BE2C (cell line): ENCODE data around the gene KCNMA1.

ENCODE experiments used
- DNase-seq: peaks from one replicate; pipeline ENCODE4 v3.0.0-alpha.2; 2020
- H3K27me3 ChIP-seq: fragments of 250-450 bp; sonication (Bioruptor Pico); 2 replicates; pipeline ENCODE4 v1.5.1; 2020; ENCODE audit warnings: mild to moderate bottlenecking
- H3K36me3 ChIP-seq: fragments of 250-450 bp; sonication (Bioruptor Pico); 2 replicates; pipeline ENCODE4 v1.5.1; 2020; ENCODE audit warnings: mild to moderate bottlenecking
- H3K4me1 ChIP-seq: fragments of 250-450 bp; sonication (Bioruptor Pico); 2 replicates; pipeline ENCODE4 v1.5.1; 2020
- H3K4me3 ChIP-seq: 2 replicates; pipeline ENCODE4 v1.5.1; 2011; ENCODE audit warnings: low read depth, low read length
- H3K9me3 ChIP-seq: fragments of 250-450 bp; sonication (Bioruptor Pico); 2 replicates; pipeline ENCODE4 v1.5.1; 2020
- TF ChIP-seq, protein P1 (sequence below): IDR thresholded peaks from 2 replicates; pipeline ENCODE4 v1.5.1; 2012; ENCODE audit warnings: mild to moderate bottlenecking, low read depth, low read length

KCNMA1 gene

GRCh38 chr10:77512219-77512578 is 125.4 kb downstream of the KCNMA1 start:
- TF ChIP-seq, protein P1, sequence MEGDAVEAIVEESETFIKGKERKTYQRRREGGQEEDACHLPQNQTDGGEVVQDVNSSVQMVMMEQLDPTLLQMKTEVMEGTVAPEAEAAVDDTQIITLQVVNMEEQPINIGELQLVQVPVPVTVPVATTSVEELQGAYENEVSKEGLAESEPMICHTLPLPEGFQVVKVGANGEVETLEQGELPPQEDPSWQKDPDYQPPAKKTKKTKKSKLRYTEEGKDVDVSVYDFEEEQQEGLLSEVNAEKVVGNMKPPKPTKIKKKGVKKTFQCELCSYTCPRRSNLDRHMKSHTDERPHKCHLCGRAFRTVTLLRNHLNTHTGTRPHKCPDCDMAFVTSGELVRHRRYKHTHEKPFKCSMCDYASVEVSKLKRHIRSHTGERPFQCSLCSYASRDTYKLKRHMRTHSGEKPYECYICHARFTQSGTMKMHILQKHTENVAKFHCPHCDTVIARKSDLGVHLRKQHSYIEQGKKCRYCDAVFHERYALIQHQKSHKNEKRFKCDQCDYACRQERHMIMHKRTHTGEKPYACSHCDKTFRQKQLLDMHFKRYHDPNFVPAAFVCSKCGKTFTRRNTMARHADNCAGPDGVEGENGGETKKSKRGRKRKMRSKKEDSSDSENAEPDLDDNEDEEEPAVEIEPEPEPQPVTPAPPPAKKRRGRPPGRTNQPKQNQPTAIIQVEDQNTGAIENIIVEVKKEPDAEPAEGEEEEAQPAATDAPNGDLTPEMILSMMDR: no peak
- Histone ChIP-seq H3K4me3 (no peak overlapping the region), H3K4me1 (peaks cover 54% of the 10 kb centered on the region), H3K9me3 (no peaks in the 10 kb centered on the region), H3K36me3 (no peaks in the 10 kb centered on the region), H3K27me3 (no peaks in the 10 kb centered on the region)
- DNase-seq: no peak

GRCh38 chr10:77511498-77512218 is 126.0 kb downstream of the KCNMA1 start:
- DNase-seq: no peak
- H3K9me3 ChIP-seq: no peaks in the 10 kb centered on the region
- H3K36me3 ChIP-seq: no peaks in the 10 kb centered on the region
- H3K4me1 ChIP-seq: peaks cover 59% of the 10 kb centered on the region
- H3K4me3 ChIP-seq: no peak overlapping the region
- TF ChIP-seq, protein P1: no peak
- H3K27me3 ChIP-seq: no peaks in the 10 kb centered on the region

DNA sequence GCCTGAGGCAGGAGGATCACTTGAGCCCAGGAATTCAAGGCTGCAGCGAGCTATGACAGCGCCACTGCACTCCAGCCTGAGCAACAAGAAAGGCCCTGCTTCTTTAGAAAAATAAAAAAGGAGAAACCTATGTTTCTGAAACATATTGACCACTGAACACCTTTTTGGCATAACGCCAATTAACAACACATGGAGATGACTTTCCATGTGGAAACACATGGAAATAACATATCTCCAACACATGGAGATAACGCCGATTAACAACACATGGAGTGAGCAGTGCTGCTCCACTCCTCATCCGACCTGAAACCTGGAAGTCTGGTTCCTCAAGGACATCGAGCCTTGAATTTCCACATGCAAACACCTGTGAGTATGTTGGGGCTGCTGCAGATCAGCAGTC is 126.9 kb downstream of the KCNMA1 start:
- Histone ChIP-seq H3K4me3 (no peak overlapping the region), H3K27me3 (no peaks in the 10 kb centered on the region), H3K4me1 (peaks cover 60% of the 10 kb centered on the region), H3K9me3 (no peaks in the 10 kb centered on the region), H3K36me3 (no peaks in the 10 kb centered on the region)
- no peak for DNase-seq
- TF ChIP-seq, protein P1: no peak

GRCh38 chr10:77510294-77510693 is 127.3 kb downstream of the KCNMA1 start:
- TF ChIP-seq, protein P1: no peak
- peaks cover 64% of the 10 kb centered on the region for H3K4me1 ChIP-seq
- H3K9me3 ChIP-seq: no peaks in the 10 kb centered on the region
- no peaks in the 10 kb centered on the region for H3K36me3 ChIP-seq
- no peak overlapping the region for H3K4me3 ChIP-seq
- H3K27me3 ChIP-seq: no peaks in the 10 kb centered on the region
- no peak for DNase-seq

DNA sequence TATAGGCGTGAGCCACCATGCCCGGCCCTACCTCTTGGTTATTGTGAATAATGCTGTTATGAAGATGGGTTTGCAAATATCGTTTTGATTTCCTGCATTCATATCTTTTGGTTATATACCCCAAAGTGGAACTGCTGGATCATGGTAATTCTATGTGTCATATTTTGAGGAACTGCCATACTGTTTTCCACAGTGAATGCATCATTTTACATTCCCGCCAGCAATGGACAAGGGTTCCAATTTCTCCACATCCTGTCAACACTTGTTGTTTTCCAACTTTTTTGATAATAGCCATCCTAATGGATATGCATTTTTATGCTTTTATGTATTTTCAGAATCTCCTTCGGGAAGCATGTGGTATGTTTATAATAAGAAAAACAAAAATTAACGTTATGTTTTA is 128.2 kb downstream of the KCNMA1 start:
- Histone ChIP-seq H3K9me3 (no peaks in the 10 kb centered on the region), H3K36me3 (no peaks in the 10 kb centered on the region), H3K4me3 (no peak overlapping the region), H3K4me1 (peaks cover 61% of the 10 kb centered on the region), H3K27me3 (no peaks in the 10 kb centered on the region)
- TF ChIP-seq, protein P1: no peak
- no peak for DNase-seq

DNA sequence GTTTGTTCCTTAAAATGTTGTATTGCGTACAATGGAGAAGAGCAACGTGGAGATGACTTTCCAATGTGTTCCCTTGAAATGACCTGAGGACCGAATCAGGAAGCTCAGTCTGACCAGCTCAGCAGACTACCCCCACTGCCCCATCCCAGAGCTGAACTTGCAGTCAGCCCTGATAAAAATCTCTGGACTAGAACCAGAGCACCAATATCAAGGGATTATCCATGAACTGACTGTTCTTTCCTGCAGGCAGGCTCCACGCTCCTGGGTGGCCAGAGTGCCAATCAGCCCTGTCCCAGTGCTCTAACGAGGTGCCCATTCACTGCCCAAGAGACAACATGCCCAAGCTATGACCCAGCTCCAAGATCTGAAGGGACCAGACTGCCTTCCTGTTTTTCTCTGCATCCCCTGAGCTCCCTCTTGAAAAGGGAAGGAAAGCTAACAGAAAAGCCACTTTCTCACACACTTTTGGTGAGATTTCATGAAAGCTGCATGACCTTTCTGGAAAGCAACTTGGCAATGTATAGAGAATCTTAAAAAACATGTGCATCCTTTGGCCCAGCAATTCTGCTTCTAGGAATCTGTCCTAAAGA is 130.2 kb downstream of the KCNMA1 start:
- peak; percentile 51 for DNase-seq
- Histone ChIP-seq H3K4me3 (no peak overlapping the region), H3K4me1 (peaks cover 45% of the 10 kb centered on the region), H3K36me3 (no peaks in the 10 kb centered on the region), H3K27me3 (no peaks in the 10 kb centered on the region), H3K9me3 (no peaks in the 10 kb centered on the region)
- TF ChIP-seq, protein P1: no peak
